MM.1S (cell line): ENCODE results near the gene C9orf152.

ENCODE experiments used
- EZH2phosphoT487 ChIP-seq: fragments of 300-600 bp; sonication (generic); IDR thresholded peaks from 2 replicates; pipeline ENCODE4 v1.6.1; 2018; ENCODE audit warnings: antibody characterized with exemption, low read length
- TF ChIP-seq, protein P1 (sequence below): fragments of 300-600 bp; sonication (generic); IDR thresholded peaks from 2 replicates; pipeline ENCODE4 v1.5.1; 2016; ENCODE audit warnings: antibody characterized with exemption, low read length, mixed read lengths

DNA sequence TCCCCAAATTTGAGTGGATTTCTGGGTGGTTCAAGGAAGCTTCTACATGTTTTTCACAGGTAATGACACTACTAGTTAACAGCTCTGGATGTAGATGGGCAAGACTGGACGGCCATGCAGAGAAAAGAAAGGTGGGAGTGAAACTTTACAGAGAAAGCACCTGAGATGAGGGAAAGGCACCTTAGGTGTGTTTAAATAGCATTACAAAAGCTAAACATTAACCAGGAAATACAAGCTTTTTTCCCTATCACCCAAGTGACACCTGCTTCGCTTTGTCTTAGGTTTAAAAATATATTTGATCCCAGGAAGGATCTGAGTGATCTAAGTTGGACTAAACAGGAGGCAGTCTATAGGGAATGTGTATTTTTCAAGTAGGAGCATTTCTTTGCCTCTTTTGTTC, 8.3 kb downstream of the C9orf152 start:
- TF ChIP-seq, protein P1, sequence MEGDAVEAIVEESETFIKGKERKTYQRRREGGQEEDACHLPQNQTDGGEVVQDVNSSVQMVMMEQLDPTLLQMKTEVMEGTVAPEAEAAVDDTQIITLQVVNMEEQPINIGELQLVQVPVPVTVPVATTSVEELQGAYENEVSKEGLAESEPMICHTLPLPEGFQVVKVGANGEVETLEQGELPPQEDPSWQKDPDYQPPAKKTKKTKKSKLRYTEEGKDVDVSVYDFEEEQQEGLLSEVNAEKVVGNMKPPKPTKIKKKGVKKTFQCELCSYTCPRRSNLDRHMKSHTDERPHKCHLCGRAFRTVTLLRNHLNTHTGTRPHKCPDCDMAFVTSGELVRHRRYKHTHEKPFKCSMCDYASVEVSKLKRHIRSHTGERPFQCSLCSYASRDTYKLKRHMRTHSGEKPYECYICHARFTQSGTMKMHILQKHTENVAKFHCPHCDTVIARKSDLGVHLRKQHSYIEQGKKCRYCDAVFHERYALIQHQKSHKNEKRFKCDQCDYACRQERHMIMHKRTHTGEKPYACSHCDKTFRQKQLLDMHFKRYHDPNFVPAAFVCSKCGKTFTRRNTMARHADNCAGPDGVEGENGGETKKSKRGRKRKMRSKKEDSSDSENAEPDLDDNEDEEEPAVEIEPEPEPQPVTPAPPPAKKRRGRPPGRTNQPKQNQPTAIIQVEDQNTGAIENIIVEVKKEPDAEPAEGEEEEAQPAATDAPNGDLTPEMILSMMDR, result no peak
- TF ChIP-seq EZH2phosphoT487, result no peak
